Measurements from ENCODE around the gene ITIH2. TPM values are rescaled to one million over a fixed set of nuclear protein-coding genes. Genes with fewer than 3 reads are reported as not detected.
"Not testable (repeated sequence)": the region's sequence is repeated elsewhere in the genome, so short reads cannot be mapped to it uniquely, and the experiment has no call there.

Gene ITIH2
- polyA plus RNA-seq (ENCODE audit: insufficient read length in 12 of 12), result 10 to 100 TPM in 1 of 12 donors, 1 to 10 TPM in 2, under 1 TPM in 7, not detected in 2; 0.12 to 10.8 (median 0.60) TPM
- long read RNA-seq, donor 1, result 0 reads
- long read RNA-seq, donor 2, result 0 reads
- long read RNA-seq, donor 3, result 0 reads
- long read RNA-seq, donor 4, result 0 reads
- long read RNA-seq, donor 5, result 0 reads
- long read RNA-seq, donor 6, result 0 reads
- long read RNA-seq, donor 7, result 0 reads
- long read RNA-seq, donor 8, partial matches to known transcripts, result 0 of 6 reads
- long read RNA-seq, donor 8, other reads (novel, unspliced or antisense), result 6 of 6 reads
- long read RNA-seq, donor 9, result 0 reads
- long read RNA-seq, donor 10, result 0 reads
- long read RNA-seq, donor 11, result 0 reads

DNA sequence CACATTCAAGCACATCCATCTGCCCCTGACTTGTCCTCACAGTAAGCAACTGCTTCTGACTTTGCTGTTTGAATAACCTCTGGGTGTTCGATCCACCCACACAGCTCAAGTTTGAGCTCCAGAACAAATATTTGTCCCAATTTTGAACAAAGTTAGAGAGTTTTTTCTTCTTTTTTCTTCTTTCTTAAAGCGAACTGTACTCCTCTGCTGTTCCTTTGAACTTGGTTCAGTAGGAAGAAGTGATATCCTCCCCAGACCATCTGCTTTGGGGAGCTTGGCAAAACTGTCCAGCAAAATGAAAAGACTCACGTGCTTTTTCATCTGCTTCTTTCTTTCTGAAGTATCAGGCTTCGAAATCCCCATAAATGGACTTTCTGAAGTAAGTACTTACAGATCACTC, at the start of gene ITIH2:
ITIH2 (plus strand) TSS at position 177 of the 400 bp plus-strand sequence; CDS start at position 296, 119 bp downstream.
- no peak for DNase-seq

DNA sequence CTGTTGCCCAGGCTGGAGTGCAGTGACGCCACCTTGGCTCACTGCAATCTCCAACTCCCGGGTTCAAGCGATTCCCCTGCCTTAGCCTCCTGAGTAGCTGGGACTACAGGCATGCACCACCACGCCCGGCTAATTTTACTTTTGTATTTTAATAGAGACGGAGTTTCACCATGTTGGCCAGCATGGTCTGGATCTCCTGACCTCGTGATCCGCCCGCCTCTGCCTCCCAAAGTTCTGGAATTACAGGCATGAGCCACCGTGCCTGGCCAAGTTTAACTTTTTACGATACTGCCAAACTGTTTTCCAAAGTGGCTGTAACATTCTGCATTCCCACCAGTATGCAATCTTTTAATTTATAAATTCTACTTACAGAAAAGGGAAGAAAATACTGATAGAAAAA, 46.0 kb upstream of the ITIH2 start:
- not testable (repeated sequence) for DNase-seq

- DNase-seq, result no peak
These were observed 45.6 kb upstream of the ITIH2 start for GRCh38 chr10:7657552-7657951.

DNA sequence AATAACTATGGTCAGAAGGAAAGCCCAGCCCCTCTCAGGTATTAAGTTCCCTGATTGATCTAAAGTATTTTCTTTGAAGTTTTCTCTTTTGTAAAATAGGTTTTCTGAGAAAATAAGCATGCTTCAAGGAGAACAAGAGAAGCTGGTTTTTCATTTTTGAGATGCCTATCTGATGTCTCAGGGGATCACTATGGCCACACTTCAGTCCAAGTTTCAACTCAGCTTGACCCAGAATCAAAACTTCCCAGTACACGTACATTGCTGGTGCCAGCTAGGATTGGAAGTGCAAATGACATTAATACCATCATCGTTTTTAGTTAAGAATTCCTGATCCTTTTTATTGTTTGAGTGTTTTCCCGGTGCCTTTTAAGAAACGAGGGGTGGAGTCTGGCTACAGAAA, 43.6 kb upstream of the ITIH2 start:
- DNase-seq, result no peak

DNA sequence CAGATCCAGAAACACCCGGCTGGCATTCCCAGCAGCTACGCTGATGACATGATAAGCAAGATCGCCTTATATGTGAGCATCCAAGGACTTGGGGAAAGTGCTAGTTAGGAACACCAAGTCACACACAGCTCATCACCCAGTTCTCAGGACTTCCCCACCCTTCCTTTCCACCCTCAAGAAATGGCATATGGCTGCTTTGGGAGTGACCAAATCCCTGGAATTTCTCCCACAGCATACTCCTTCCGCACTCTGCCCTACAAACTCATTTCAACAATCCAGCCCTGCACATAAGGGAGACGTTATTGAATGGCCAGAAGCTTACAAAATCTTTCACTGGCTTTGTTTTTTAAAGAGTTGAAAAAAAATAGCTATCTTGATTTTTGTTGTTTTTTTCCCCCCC, 40.6 kb upstream of the ITIH2 start:
- no peak for DNase-seq

GRCh38 chr10:7664707-7665106, 38.4 kb upstream of the ITIH2 start:
- DNase-seq, result no peak

GRCh38 chr10:7665767-7666166, 37.3 kb upstream of the ITIH2 start:
- no peak for DNase-seq

DNA sequence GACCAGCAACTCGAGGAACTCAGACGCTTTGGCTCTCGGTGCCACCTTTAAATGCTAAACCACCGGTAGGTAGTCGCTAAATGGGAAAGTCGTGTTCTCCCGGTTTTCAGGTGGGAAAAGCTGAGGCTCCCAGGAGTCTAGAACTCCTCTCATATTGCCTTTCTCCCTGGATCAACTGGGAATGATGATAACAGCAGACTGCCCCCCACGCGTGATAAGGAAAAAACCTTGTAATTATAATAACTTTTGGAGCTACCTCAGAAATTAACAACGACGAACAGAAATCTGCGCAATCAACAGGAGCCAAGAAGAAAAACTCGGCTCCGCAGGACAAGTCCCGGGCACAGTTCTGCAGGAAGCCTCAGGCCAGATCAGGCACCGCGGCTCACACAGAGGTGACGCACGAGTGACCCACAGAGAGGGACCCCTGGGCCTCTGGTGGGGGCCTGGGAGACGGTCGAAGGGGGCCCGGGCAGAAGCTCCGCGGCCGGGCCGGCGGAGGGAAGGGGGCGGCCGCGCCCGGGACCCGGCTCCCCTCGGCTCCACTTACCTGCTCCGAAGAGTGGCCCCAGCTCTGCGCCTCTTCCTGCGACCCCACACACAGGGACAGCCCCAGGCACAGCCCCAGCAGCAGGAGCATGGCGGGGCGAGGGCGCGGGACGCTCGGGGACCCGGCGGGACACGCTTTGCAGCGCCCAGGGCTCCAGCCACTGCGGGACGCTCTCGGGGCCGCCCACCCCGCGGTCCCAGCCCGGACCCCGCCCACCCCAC, 36.7 kb upstream of the ITIH2 start, which contains the start of gene ITIH5:
ITIH5 (minus strand) TSS at position 714 of the 771 bp plus-strand sequence; CDS start at position 640, 74 bp downstream.
- no peak for DNase-seq

DNA sequence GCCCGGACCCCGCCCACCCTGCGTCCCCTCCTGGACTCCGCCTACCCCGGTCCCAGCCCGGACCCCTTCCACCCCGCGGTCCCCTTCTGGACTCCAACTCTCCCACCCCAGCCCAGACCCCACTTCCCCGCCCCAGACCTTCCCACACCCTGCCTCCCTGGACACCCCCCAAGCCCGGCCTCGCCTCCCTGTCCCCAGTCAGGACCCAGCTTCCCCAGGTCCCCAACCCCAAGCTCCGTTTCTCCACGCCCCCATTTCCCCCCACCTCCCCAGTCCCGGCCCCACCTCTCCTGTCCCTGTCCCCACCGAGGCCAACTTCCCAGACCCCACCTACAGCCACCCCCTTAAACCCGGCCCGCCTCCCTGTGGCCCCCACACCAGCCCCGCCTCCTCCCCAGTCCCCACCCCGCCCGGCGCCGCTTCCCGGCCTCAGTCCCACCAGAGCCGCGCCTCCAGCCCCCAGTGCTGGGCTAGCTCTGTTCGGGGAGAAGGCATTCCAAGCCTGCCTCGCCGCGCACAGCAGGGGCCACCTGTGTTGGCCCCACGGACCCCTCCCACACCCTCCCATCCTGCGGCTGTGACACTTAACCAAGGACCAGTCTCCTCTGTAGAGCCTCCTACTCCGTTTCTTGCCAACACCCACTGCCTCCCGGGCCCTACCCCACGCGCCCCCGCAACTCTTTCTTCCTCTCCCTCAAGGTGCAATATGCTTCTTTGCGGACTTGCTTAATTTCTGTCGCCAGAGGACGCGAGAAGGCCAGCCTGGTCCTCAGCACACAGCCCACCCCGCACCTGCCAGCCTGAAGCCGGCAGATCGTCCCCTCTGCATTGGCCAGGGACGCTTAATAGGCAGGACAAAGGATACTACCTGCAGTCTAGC, 35.6 kb upstream of the ITIH2 start:
- no peak for DNase-seq

- no peak for DNase-seq
These were observed 33.0 kb upstream of the ITIH2 start for GRCh38 chr10:7670157-7670556.

GRCh38 chr10:7672341-7673134, 30.6 kb upstream of the ITIH2 start:
- DNase-seq, result no peak

DNA sequence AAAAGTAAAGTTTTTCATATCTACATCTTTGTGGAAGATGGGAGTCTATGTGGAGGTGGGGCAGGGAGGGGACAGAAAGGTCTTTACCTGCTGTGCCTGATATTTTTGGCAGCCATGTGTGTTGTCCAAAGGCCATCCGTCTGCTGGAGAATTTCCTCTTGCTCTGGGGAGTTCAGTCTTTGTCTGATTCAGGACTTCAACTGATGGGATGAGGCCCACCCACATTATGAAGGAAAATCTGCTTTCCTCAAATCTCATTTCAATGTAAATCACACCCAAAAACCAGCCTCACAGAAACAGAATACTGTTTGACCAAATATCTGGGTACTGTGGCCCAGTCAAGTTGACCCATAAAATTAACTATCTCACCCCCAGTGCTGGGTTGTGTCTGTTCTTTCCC, 23.9 kb upstream of the ITIH2 start:
- no peak for DNase-seq

DNA sequence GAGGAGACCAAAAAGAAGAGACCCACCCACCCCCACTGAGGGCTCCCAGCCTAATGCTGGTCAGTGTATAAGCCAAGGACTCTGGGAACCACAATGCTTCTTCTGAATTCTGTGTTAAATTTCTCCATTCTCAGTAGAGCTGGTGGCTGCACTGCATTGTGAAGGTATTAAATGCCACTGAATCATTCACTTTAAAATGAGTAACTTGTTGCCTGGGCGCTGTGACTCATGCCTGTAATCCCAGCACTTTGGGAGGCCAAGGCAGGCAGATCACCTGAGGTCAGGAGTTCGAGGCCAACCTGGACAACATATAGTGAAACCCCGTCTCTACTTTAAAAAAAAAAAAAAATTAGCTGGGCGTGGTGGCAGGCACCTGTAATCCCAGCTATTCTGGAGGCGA, 23.0 kb upstream of the ITIH2 start:
- DNase-seq, result not testable (repeated sequence)

DNA sequence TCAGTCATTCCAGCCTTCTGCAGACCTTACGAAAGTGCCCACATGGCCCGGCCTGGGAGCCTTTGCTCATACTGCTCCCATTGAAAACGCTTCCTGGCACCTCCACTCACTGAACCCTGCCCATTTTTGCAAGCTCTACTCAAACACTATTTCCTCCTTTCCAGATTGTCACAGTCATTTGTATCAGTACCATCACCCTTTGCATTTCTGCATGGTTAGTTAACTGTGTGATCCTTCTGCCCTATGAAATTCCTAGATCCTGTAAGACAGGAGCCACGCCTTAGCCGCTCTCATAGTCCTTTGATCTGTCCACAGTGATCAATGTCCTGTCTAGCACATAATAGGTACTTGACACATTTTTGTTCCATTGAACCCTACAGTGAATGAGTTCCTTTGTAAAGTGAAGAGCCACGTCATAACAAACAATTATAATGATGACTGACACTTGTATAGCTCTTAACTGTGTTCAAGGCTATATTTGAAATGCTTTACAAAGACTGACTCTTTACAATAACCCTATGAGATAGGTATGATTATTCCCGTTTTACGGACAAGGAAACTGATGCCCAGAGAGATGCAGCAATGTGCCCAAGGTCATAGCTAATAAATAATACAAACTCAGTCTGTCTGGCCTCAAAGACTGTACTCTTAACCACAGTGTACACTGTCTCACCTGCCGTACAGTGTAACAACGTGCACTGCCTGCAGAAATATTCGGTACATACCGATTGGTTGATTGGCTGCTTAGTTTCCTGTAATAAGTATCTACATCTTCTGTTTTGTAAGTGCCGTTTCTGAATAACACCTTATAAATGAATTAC, 16.6 kb upstream of the ITIH2 start:
- no peak for DNase-seq

DNA sequence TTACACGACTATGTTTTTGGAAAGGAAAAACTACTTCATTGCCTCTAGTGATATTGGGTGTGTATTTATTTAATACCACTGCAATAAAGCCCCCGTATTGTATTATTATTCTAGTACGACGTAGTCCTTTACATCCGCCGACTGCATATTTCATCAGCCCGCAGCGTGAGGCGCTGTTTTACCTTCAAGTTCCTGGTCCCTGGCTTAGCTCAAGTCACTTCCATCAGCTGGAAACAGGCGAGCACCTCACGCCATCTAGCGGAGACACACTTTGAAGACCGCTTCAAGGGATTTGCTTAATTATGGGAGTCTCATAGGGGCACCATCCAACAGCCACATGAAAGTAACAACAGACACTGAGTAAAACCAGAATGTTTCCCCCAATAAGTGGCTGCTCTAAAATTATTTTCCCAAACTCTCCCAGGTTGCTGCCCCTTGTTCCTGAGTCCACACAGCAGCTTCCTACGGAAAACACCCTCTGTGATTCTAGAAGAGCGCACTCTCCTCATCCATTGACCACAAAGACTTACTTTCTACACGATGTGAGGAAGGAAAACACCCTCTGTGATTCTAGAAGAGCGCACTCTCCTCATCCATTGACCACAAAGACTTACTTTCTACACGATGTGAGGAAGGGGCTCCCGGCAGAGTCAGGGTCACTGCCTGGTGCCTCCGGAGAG, 15.7 kb upstream of the ITIH2 start:
- peak; percentile 91 for DNase-seq

- no peak for DNase-seq
These were observed 13.5 kb upstream of the ITIH2 start for GRCh38 chr10:7689591-7689990.

GRCh38 chr10:7690885-7691597, 12.1 kb upstream of the ITIH2 start:
- not testable (repeated sequence) for DNase-seq

- not testable (repeated sequence) for DNase-seq
These were observed 10.7 kb upstream of the ITIH2 start for GRCh38 chr10:7692368-7692767.

GRCh38 chr10:7693194-7693593, 9.9 kb upstream of the ITIH2 start:
- not testable (repeated sequence) for DNase-seq
